Transverse colon (tissue), 3 donors: Measurements from ENCODE around the gene CDH11.

Source experiments
- POLR2A ChIP-seq: fragments of 450-650 bp; IDR thresholded peaks from one replicate; pipeline ENCODE4 v1.6.1; 2016; ENCODE audit warnings: antibody characterized with exemption, mild to moderate bottlenecking, moderate library complexity
- POLR2AphosphoS5 ChIP-seq, 3 donors: sonication (generic); formaldehyde crosslinking; IDR thresholded peaks; one replicate each; pipeline ENCODE4 v1.6.1; 2016; ENCODE audit warnings: antibody characterized with exemption in 3 of 3

DNA sequence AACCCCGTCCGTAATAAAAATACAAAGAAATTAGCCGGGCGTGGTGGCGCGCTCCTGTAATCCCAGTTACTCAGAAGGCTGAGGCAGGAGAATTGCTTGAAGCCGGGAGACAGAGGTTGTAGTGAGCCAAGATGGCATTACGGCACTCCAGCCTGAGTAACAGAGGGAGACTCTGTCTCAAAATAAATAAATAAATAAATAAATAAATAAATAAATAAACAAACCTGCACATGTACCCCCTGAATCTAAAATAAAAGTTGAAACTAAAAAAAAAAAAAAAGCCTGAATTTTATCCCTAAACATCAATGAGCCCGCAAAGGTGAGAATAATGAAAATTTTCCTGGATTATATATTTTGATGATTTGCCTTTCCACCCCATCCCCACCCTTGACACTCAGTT is 124.7 kb downstream of the CDH11 start:
- no peak for TF ChIP-seq POLR2A
- no peak for TF ChIP-seq POLR2AphosphoS5 (IDR thresholded peaks at IDR 0.05)
